ENCODE data around the gene MMP1. TPM values are rescaled to one million over a fixed set of nuclear protein-coding genes. Genes with fewer than 3 reads are reported as not detected.

Gene MMP1
- under 1 TPM in 1 of 2 donors, not detected in 1; 0.06 TPM for total RNA-seq
- polyA plus RNA-seq (ENCODE audit: insufficient read length in 2 of 2), result under 1 TPM in 1 of 2 donors, not detected in 1; 0.08 TPM
- long read RNA-seq, donor 1, result 0 reads
- long read RNA-seq, donor 2, result 0 reads
- long read RNA-seq, donor 3, result 0 reads
- long read RNA-seq, donor 4, partial matches to known transcripts, result 0 of 1 reads
- long read RNA-seq, donor 4, other reads (novel, unspliced or antisense), result 0 of 1 reads

DNA sequence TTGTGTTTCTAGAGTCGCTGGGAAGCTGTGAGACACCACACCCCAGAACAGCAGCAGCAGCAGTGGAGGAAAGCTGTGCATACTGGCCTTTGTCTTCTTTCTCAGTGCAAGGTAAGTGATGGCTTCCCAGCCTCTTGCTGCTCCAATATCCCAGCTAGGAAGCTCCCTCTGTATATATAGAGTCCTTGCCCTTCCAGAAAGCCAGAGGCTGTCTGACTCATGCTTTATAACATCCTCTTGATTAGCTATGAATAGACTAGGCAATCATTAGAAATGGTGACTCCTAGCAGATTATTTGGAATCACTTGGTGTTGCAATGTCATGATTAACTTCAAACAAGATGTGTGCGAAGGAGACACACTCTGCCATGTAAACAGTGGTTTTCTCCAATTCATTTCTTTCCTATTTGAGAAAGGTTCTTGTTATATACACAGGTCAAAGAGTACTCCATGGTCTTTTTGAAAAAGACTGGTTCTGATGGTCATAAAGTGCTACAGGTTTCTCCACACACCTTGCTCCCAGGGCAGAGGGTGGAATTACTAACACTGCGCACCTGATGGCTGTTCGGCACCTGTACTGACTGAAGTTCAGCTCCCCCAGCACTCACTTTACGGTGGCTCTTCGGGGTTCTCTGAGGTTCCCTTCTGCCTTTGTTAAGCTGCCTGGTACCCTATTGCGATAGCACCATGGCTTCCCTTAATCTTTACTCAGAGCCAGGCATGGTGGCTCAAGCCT is at the start of gene MMP1:
Gene MMP1 (minus strand): TSS at position 149 of the 735 bp plus-strand sequence. CDS start 68 bp downstream, at position 81.
- no peaks in the 10 kb centered on the region for H3K36me3 ChIP-seq (ENCODE audit: control insufficient read depth, insufficient read depth, low read length)
- no peak within 1 kb of the TSS for H3K4me3 ChIP-seq (ENCODE audit: low read depth, low read length)
- H3K9me3 ChIP-seq (ENCODE audit: control insufficient read depth, insufficient read depth, low read length), result no peaks in the 10 kb centered on the region
- H3K27me3 ChIP-seq (ENCODE audit: control insufficient read depth, insufficient read depth, low read length), result no peaks in the 10 kb centered on the region
- no peaks in the 10 kb centered on the region for H3K4me1 ChIP-seq (ENCODE audit: control insufficient read depth, insufficient read depth, low read length)
- H3K27ac ChIP-seq (ENCODE audit: low read depth, low read length), result no peak within 1 kb of the TSS
- 96% methylated on average over 6 of the region's 7 CpGs for WGBS (ENCODE audit: insufficient coverage)
- DNase-seq (ENCODE audit: low read depth in 4 of 6, low spot score in 6 of 6), result no peak

DNA sequence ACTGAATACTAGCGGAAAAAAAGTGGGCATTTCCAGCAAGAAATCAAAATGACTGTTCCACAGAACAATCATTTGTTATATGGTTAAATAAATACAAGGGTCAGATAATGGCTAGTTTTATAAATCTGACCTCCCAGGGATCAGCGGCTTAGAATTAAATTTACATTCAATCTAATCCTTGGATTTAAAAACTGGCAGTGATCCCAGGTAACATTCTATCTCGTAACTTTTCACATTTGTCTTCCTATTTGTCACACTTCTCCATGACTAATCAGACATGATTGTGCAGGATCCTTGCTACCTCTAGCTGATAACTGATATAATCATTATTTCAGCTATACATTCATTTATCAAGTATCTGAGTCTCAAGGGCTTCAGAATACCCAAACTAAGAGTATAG is 48.3 kb upstream of the MMP1 start:
- Histone ChIP-seq H3K27ac (ENCODE audit: low read depth, low read length) (no peak overlapping the region), H3K9me3 (ENCODE audit: control insufficient read depth, insufficient read depth, low read length) (no peaks in the 10 kb centered on the region), H3K4me1 (ENCODE audit: control insufficient read depth, insufficient read depth, low read length) (no peaks in the 10 kb centered on the region), H3K27me3 (ENCODE audit: control insufficient read depth, insufficient read depth, low read length) (no peaks in the 10 kb centered on the region), H3K36me3 (ENCODE audit: control insufficient read depth, insufficient read depth, low read length) (no peaks in the 10 kb centered on the region), H3K4me3 (ENCODE audit: low read depth, low read length) (no peak overlapping the region)
- no peak for DNase-seq (ENCODE audit: low read depth in 4 of 6, low spot score in 6 of 6)
- 37% methylated on average over 2 of the region's 3 CpGs for WGBS (ENCODE audit: insufficient coverage)

DNA sequence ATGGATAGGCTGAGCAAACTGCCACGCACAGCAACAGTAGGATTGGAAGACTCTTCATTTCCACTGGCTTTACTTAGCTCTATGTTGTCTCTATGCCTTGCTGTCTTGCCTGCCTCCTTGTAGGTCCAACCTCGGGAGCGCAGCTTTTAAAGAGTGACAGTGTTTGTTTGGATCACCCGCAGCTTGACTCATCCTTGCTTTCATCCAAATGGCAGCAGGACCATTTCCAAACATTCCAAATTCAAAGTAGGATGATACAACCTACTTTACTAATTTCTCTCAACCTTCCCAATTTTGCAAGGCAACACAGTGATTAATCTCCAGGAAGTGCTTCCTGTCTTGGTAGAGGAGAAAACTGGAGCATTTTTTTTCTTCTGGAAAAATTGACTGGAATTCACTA is 45.5 kb upstream of the MMP1 start, which contains the start of gene MMP3:
Gene MMP3 (minus strand): TSS at position 121 of the 400 bp plus-strand sequence. CDS start 63 bp downstream, at position 58.
- Histone ChIP-seq H3K36me3 (ENCODE audit: control insufficient read depth, insufficient read depth, low read length) (no peaks in the 10 kb centered on the region), H3K4me1 (ENCODE audit: control insufficient read depth, insufficient read depth, low read length) (no peaks in the 10 kb centered on the region), H3K27ac (ENCODE audit: low read depth, low read length) (no peak within 1 kb of the TSS), H3K27me3 (ENCODE audit: control insufficient read depth, insufficient read depth, low read length) (no peaks in the 10 kb centered on the region), H3K9me3 (ENCODE audit: control insufficient read depth, insufficient read depth, low read length) (no peaks in the 10 kb centered on the region), H3K4me3 (ENCODE audit: low read depth, low read length) (no peak within 1 kb of the TSS)
- no peak for DNase-seq (ENCODE audit: low read depth in 4 of 6, low spot score in 6 of 6)
- 91% methylated on average over 4 of the region's 4 CpGs for WGBS (ENCODE audit: insufficient coverage)

DNA sequence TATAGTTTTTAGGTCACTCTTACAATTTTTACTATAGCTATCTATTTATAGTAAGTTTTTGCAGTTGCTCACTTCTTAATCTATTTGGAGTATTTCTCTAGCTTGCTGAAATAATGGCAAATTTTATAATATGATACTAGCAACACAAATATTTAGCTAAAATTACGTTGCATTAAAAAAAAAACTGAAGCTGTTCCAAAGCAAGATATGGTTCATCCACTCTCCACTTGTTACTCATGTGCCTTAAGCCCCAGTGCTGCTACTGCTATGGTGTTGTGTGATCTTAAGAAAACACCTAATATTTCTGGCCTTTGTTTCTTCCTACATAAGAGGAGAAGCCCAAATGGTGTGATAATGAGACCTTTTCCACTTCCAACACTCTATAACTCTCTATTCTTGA is 45.0 kb upstream of the MMP1 start:
- WGBS (ENCODE audit: insufficient coverage), result no CpG with 5 or more reads among the region's 1 CpG

GRCh38 chr11:102840018-102840417 is 42.1 kb upstream of the MMP1 start:
- H3K4me1 ChIP-seq (ENCODE audit: control insufficient read depth, insufficient read depth, low read length), result no peaks in the 10 kb centered on the region
- no peaks in the 10 kb centered on the region for H3K36me3 ChIP-seq (ENCODE audit: control insufficient read depth, insufficient read depth, low read length)
- H3K9me3 ChIP-seq (ENCODE audit: control insufficient read depth, insufficient read depth, low read length), result no peaks in the 10 kb centered on the region
- H3K27ac ChIP-seq (ENCODE audit: low read depth, low read length), result no peak overlapping the region
- DNase-seq (ENCODE audit: low read depth in 4 of 6, low spot score in 6 of 6), result no peak
- 17% methylated on average over 1 of the region's 5 CpGs for WGBS (ENCODE audit: insufficient coverage)
- H3K4me3 ChIP-seq (ENCODE audit: low read depth, low read length), result no peak overlapping the region
- H3K27me3 ChIP-seq (ENCODE audit: control insufficient read depth, insufficient read depth, low read length), result no peaks in the 10 kb centered on the region

More for the DNA sequence above, 45.0 kb upstream of the MMP1 start:
- Histone ChIP-seq H3K27me3 (ENCODE audit: control insufficient read depth, insufficient read depth, low read length) (no peaks in the 10 kb centered on the region), H3K4me3 (ENCODE audit: low read depth, low read length) (no peak overlapping the region), H3K36me3 (ENCODE audit: control insufficient read depth, insufficient read depth, low read length) (no peaks in the 10 kb centered on the region), H3K4me1 (ENCODE audit: control insufficient read depth, insufficient read depth, low read length) (no peaks in the 10 kb centered on the region), H3K27ac (ENCODE audit: low read depth, low read length) (no peak overlapping the region), H3K9me3 (ENCODE audit: control insufficient read depth, insufficient read depth, low read length) (no peaks in the 10 kb centered on the region)
- no peak for DNase-seq (ENCODE audit: low read depth in 4 of 6, low spot score in 6 of 6)

GRCh38 chr11:102837646-102838045 is 39.7 kb upstream of the MMP1 start:
- Histone ChIP-seq H3K27me3 (ENCODE audit: control insufficient read depth, insufficient read depth, low read length) (no peaks in the 10 kb centered on the region), H3K4me3 (ENCODE audit: low read depth, low read length) (no peak overlapping the region), H3K27ac (ENCODE audit: low read depth, low read length) (no peak overlapping the region), H3K4me1 (ENCODE audit: control insufficient read depth, insufficient read depth, low read length) (no peaks in the 10 kb centered on the region), H3K9me3 (ENCODE audit: control insufficient read depth, insufficient read depth, low read length) (no peaks in the 10 kb centered on the region), H3K36me3 (ENCODE audit: control insufficient read depth, insufficient read depth, low read length) (no peaks in the 10 kb centered on the region)
- no peak for DNase-seq (ENCODE audit: low read depth in 4 of 6, low spot score in 6 of 6)
- 94% methylated on average over 2 of the region's 2 CpGs for WGBS (ENCODE audit: insufficient coverage)

- WGBS (ENCODE audit: insufficient coverage), result no CpG with 5 or more reads among the region's 2 CpGs
- DNase-seq (ENCODE audit: low read depth in 4 of 6, low spot score in 6 of 6), result no peak
These were observed 39.2 kb upstream of the MMP1 start for GRCh38 chr11:102837156-102837555.

GRCh38 chr11:102836290-102836875 is 38.4 kb upstream of the MMP1 start:
- no peaks in the 10 kb centered on the region for H3K27me3 ChIP-seq (ENCODE audit: control insufficient read depth, insufficient read depth, low read length)
- 83% methylated on average over 3 of the region's 3 CpGs for WGBS (ENCODE audit: insufficient coverage)
- H3K4me3 ChIP-seq (ENCODE audit: low read depth, low read length), result no peak overlapping the region
- peaks cover 4% of the 10 kb centered on the region for H3K4me1 ChIP-seq (ENCODE audit: control insufficient read depth, insufficient read depth, low read length)
- no peaks in the 10 kb centered on the region for H3K9me3 ChIP-seq (ENCODE audit: control insufficient read depth, insufficient read depth, low read length)
- H3K36me3 ChIP-seq (ENCODE audit: control insufficient read depth, insufficient read depth, low read length), result no peaks in the 10 kb centered on the region
- no peak overlapping the region for H3K27ac ChIP-seq (ENCODE audit: low read depth, low read length)
- DNase-seq (ENCODE audit: low read depth in 4 of 6, low spot score in 6 of 6), result no peak

More at GRCh38 chr11:102837156-102837555, 39.2 kb upstream of the MMP1 start:
- no peaks in the 10 kb centered on the region for H3K9me3 ChIP-seq (ENCODE audit: control insufficient read depth, insufficient read depth, low read length)
- H3K27ac ChIP-seq (ENCODE audit: low read depth, low read length), result no peak overlapping the region
- no peak overlapping the region for H3K4me3 ChIP-seq (ENCODE audit: low read depth, low read length)
- no peaks in the 10 kb centered on the region for H3K36me3 ChIP-seq (ENCODE audit: control insufficient read depth, insufficient read depth, low read length)
- no peaks in the 10 kb centered on the region for H3K27me3 ChIP-seq (ENCODE audit: control insufficient read depth, insufficient read depth, low read length)
- H3K4me1 ChIP-seq (ENCODE audit: control insufficient read depth, insufficient read depth, low read length), result no peaks in the 10 kb centered on the region

- Histone ChIP-seq H3K27ac (ENCODE audit: low read depth, low read length) (no peak overlapping the region), H3K36me3 (ENCODE audit: control insufficient read depth, insufficient read depth, low read length) (no peaks in the 10 kb centered on the region), H3K9me3 (ENCODE audit: control insufficient read depth, insufficient read depth, low read length) (no peaks in the 10 kb centered on the region), H3K4me3 (ENCODE audit: low read depth, low read length) (no peak overlapping the region), H3K4me1 (ENCODE audit: control insufficient read depth, insufficient read depth, low read length) (peaks cover 4% of the 10 kb centered on the region), H3K27me3 (ENCODE audit: control insufficient read depth, insufficient read depth, low read length) (peaks cover 2% of the 10 kb centered on the region)
- 92% methylated on average over 2 of the region's 2 CpGs for WGBS (ENCODE audit: insufficient coverage)
- DNase-seq (ENCODE audit: low read depth in 4 of 6, low spot score in 6 of 6), result no peak
These were observed 35.8 kb upstream of the MMP1 start for GRCh38 chr11:102833731-102834130.
